ENCODE results near the gene PPRC1. TPM values are rescaled to one million over a fixed set of nuclear protein-coding genes. Genes with fewer than 3 reads are reported as not detected.

The PPRC1 gene, protein sequence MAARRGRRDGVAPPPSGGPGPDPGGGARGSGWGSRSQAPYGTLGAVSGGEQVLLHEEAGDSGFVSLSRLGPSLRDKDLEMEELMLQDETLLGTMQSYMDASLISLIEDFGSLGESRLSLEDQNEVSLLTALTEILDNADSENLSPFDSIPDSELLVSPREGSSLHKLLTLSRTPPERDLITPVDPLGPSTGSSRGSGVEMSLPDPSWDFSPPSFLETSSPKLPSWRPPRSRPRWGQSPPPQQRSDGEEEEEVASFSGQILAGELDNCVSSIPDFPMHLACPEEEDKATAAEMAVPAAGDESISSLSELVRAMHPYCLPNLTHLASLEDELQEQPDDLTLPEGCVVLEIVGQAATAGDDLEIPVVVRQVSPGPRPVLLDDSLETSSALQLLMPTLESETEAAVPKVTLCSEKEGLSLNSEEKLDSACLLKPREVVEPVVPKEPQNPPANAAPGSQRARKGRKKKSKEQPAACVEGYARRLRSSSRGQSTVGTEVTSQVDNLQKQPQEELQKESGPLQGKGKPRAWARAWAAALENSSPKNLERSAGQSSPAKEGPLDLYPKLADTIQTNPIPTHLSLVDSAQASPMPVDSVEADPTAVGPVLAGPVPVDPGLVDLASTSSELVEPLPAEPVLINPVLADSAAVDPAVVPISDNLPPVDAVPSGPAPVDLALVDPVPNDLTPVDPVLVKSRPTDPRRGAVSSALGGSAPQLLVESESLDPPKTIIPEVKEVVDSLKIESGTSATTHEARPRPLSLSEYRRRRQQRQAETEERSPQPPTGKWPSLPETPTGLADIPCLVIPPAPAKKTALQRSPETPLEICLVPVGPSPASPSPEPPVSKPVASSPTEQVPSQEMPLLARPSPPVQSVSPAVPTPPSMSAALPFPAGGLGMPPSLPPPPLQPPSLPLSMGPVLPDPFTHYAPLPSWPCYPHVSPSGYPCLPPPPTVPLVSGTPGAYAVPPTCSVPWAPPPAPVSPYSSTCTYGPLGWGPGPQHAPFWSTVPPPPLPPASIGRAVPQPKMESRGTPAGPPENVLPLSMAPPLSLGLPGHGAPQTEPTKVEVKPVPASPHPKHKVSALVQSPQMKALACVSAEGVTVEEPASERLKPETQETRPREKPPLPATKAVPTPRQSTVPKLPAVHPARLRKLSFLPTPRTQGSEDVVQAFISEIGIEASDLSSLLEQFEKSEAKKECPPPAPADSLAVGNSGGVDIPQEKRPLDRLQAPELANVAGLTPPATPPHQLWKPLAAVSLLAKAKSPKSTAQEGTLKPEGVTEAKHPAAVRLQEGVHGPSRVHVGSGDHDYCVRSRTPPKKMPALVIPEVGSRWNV (N-terminal part only)
- total RNA-seq: 10 to 100 TPM; 23.5 to 48.1 (median 24.3) TPM

DNA sequence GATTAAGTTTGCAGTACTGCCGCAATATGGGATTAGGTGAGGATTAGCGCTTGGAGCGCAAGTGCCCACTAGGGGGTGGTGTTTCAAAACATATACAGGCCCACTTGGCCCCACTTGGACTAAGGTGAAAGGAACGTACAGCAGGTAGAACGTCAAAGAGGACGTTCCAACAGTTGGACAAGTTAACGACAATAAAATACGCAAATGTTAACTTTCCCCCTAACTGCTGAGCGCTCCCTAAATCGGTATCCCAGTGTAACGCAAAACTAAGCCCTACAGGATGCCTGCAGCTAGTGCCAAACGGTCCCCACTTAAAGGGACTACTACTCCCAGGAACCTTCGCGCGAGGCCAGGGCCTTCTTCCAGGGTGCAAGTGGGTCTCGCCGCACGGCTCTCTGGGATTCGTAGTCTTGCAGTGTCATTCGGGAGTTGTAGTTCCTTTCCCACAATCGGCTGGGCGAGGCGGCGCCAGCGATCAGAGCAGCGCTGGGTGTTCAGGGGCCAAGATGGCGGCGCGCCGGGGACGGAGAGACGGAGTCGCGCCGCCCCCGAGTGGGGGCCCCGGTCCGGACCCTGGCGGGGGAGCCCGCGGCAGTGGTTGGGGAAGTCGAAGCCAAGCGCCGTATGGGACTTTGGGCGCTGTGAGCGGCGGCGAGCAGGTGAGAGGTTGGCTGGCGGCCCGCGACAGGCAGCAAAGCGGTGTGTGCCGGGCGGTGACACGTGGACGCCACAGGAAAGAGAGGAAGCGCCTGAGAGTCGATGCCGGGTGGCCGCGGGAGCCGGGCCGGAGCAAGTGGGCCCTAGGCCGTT, at the start of gene PPRC1:
Gene PPRC1 (plus strand): TSS at position 478 of the 810 bp plus-strand sequence. CDS start 29 bp downstream, at position 507.
- H3K4me3 ChIP-seq (ENCODE audit: low read depth, poor library complexity, severe bottlenecking): peak within 1 kb of the TSS; percentile 80
- peak; percentile 99 for DNase-seq (ENCODE audit: low spot score in 2 of 2)
- intact Hi-C loops (cut with DNase I; ENCODE audit: low total_unique reads): no loop called here
- TF ChIP-seq POLR2A (IDR thresholded peaks at IDR 0.05) (peak in 1 of 2 donors; percentile 27), CTCF (IDR thresholded peaks at IDR 0.05) (peak in 1 of 3 donors; percentile 86)
- WGBS, 2 donors: 0% methylated on average over 49 to 60 of the region's 64 CpGs

DNA sequence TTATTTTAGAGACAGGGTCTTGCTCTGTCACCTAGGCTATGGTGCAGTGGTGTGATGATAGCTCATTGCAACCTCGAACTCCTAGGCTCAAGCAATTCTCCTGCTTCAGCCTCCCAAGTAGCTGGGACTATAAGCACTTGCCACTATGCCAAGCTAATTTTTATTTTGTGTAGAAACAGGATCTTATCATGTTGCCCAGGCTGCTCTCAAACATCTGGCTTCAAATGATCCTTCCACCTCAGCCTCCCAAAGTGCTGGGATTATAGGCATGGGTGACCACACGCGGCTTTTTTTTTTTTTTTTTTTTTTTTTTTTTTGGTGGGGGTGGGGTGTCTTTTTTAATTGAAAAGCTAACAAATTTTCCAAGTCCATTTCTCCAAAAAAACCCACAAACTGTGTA, 49.3 kb upstream of the PPRC1 start:
- no peak overlapping the region for H3K4me3 ChIP-seq (ENCODE audit: low read depth, poor library complexity, severe bottlenecking)

DNA sequence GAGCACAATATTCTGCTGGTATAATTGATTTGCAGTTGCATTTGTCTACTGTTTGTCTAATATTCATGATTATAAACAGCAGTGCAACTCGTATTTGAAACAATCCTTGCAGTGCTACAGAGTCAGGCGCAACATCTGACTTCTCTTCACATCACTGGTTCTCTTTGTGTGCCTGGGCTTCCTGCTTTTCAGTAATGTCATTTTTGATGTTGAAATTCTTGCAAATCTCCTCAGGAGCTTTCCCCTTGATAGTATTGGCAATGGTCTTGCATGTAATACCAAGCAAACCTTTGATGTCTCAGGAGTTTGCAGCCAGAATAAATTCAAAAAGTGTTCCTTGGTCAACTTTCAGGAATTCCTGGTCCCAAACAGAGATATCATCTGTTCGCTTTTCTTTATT, 47.5 kb upstream of the PPRC1 start:
- intact Hi-C loops (cut with DNase I; ENCODE audit: low total_unique reads): no loop called here
- TF ChIP-seq CTCF (IDR thresholded peaks at IDR 0.05) (no peak), POLR2A (IDR thresholded peaks at IDR 0.05) (no peak)
- no peak for DNase-seq (ENCODE audit: low spot score in 2 of 2)
- H3K4me3 ChIP-seq (ENCODE audit: low read depth, poor library complexity, severe bottlenecking): no peak overlapping the region
- WGBS, 2 donors: 79 to 87% methylated on average over 3 of the region's 3 CpGs

More for the DNA sequence above, 49.3 kb upstream of the PPRC1 start:
- no peak for DNase-seq (ENCODE audit: low spot score in 2 of 2)
- 83 to 94% methylated on average over 3 of the region's 3 CpGs for WGBS, 2 donors
- TF ChIP-seq CTCF (IDR thresholded peaks at IDR 0.05) (no peak), POLR2A (IDR thresholded peaks at IDR 0.05) (no peak)
- intact Hi-C loops (cut with DNase I; ENCODE audit: low total_unique reads): no loop called here

GRCh38 chr10:102086196-102086595, 46.6 kb upstream of the PPRC1 start:
- no peak overlapping the region for H3K4me3 ChIP-seq (ENCODE audit: low read depth, poor library complexity, severe bottlenecking)
- 96 to 97% methylated on average over 8 of the region's 8 CpGs for WGBS, 2 donors
- intact Hi-C loops (cut with DNase I; ENCODE audit: low total_unique reads): no loop called here
- TF ChIP-seq CTCF (IDR thresholded peaks at IDR 0.05) (no peak), POLR2A (IDR thresholded peaks at IDR 0.05) (no peak)
- DNase-seq (ENCODE audit: low spot score in 2 of 2): no peak

DNA sequence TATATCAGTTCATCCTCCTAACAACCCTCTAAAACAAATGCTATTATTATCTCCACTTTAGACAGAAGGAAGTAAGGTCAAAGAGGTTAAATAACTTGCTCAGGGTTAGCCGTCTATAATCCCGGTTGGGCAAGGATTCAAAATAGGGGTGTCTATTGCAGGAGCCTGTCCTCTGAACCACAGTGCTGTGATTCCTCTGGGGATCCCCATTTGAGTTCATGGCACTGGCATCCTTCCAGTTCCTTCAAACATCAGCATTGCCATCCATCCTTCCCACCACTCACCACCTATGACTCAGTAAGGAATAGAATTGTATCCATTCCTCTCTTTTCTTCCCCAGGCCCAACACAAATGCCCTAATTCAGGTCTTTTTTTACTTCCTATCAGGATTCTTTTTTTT, 42.1 kb upstream of the PPRC1 start:
- no peak for TF ChIP-seq POLR2A (IDR thresholded peaks at IDR 0.05)
- no peak for TF ChIP-seq CTCF (IDR thresholded peaks at IDR 0.05)
- DNase-seq (ENCODE audit: low spot score in 2 of 2): no peak
- intact Hi-C loops (cut with DNase I; ENCODE audit: low total_unique reads): no loop called here
- WGBS, 2 donors: 62 to 65% methylated on average over 2 of the region's 2 CpGs
- H3K4me3 ChIP-seq (ENCODE audit: low read depth, poor library complexity, severe bottlenecking): no peak overlapping the region

All from lower leg skin (tissue), 4 donors.